ENCODE data around the gene JARID2. TPM values are rescaled to one million over a fixed set of nuclear protein-coding genes. Genes with fewer than 3 reads are reported as not detected.

JARID2 gene
- polyA plus RNA-seq, 1 experiment = 9.7 TPM

DNA sequence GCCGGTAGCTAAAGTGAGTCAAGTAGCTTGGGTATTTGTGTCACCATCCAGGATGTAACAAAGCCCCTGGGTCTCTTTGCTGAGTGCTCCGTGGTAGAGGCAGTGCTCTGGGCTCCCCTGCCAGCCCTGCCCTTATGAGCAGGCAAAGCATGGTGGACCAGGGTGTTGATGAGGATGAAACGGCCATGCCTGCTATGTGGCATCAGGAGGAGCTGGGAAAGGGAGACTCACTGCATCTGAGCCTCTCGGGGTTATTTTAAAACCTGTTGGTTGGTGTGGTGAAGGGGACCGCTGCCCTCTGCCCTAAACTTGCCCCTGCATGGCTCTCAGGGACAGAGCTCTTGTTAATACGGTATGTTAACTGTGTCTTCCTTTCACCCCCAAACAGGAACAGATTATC lies 273.8 kb downstream of the JARID2 start:
- no peak for DNase-seq (ENCODE audit: low read depth, low spot score)
- peaks cover 4% of the 10 kb centered on the region for H3K9me3 ChIP-seq (ENCODE audit: control insufficient read depth, insufficient read depth, low read length)
- CTCF ChIA-PET = no interaction called here
- TF ChIP-seq, protein P1, sequence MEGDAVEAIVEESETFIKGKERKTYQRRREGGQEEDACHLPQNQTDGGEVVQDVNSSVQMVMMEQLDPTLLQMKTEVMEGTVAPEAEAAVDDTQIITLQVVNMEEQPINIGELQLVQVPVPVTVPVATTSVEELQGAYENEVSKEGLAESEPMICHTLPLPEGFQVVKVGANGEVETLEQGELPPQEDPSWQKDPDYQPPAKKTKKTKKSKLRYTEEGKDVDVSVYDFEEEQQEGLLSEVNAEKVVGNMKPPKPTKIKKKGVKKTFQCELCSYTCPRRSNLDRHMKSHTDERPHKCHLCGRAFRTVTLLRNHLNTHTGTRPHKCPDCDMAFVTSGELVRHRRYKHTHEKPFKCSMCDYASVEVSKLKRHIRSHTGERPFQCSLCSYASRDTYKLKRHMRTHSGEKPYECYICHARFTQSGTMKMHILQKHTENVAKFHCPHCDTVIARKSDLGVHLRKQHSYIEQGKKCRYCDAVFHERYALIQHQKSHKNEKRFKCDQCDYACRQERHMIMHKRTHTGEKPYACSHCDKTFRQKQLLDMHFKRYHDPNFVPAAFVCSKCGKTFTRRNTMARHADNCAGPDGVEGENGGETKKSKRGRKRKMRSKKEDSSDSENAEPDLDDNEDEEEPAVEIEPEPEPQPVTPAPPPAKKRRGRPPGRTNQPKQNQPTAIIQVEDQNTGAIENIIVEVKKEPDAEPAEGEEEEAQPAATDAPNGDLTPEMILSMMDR (IDR thresholded peaks at IDR 0.05; ENCODE audit: low read depth, low read length) = no peak
- POLR2A ChIA-PET = no interaction called here
- H3K27ac ChIP-seq (ENCODE audit: low read depth, low read length) = peak overlapping the region; percentile 2
- no peaks in the 10 kb centered on the region for H3K27me3 ChIP-seq (ENCODE audit: control insufficient read depth, insufficient read depth, low read length)
- H3K4me3 ChIP-seq (ENCODE audit: low read depth, low read length) = no peak overlapping the region

DNA sequence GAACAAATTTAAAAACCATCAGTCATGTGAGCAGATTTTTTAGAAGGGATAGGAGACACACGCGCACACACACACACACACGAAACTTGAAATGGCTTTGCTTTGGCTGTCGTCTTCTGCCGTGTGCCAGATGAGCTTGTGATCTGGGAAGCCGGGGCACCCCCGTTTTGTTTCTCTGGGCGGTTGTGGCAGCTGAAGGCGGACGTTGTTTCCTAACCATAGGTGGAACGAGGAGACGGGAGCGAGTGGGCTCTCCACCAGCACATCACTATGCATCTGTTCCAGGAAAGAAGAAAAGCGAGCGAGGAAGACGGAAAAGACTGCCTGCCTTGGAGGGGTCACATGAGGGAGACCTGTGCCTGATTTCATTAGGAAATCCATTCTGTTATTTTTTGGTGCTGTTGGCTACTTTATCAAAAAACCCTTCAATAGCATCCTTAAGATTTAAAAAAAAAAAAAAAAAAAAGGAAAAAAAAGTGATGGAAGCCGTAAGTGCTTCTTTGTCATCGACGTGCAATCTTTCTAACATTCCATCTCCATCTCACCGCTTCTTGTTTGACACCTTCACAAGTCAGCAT lies 274.8 kb downstream of the JARID2 start:
- DNase-seq (ENCODE audit: low read depth, low spot score) = no peak
- CTCF ChIA-PET = no interaction called here
- POLR2A ChIA-PET = interaction anchor here (0.7 kb wide), 1 partner anchor 103 kb away, joined by 3 read pairs; no protein-coding TSS in a partner anchor

DNA sequence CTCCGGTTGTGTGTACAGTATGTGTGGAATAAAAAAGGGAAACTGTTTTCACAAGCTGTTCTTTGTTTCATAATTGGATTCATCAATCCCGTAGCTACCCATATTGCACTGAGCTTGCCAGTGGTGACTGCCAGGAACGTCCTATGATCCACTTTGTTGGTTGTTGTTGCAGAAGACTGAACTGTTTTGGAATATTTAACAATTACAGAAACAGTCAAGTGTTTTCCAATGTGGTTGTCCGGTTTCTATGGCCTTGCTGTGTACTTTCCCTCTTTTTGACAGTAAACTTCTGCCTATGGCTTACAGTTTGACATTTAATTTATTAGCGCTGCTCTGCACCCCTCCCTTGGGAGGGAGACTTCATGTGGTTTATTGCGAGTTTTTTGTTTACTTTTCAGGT lies 275.7 kb downstream of the JARID2 start:
- POLR2A ChIA-PET = interaction anchor here (0.7 kb wide), 1 partner anchor 104 kb away, joined by 3 read pairs; no protein-coding TSS in a partner anchor
- no peaks in the 10 kb centered on the region for H3K27me3 ChIP-seq (ENCODE audit: control insufficient read depth, insufficient read depth, low read length)
- H3K27ac ChIP-seq (ENCODE audit: low read depth, low read length) = no peak overlapping the region
- TF ChIP-seq, protein P1 (IDR thresholded peaks at IDR 0.05; ENCODE audit: low read depth, low read length) = no peak
- no peak overlapping the region for H3K4me3 ChIP-seq (ENCODE audit: low read depth, low read length)
- peaks cover 9% of the 10 kb centered on the region for H3K9me3 ChIP-seq (ENCODE audit: control insufficient read depth, insufficient read depth, low read length)
- CTCF ChIA-PET = interaction anchor here (1.0 kb wide), 1 partner anchor 101 kb away, joined by 5 read pairs; no protein-coding TSS in a partner anchor
- DNase-seq (ENCODE audit: low read depth, low spot score) = no peak

More for the DNA sequence above, 274.8 kb downstream of the JARID2 start:
- Histone ChIP-seq H3K27ac (ENCODE audit: low read depth, low read length) (no peak overlapping the region), H3K4me3 (ENCODE audit: low read depth, low read length) (no peak overlapping the region), H3K9me3 (ENCODE audit: control insufficient read depth, insufficient read depth, low read length) (peaks cover 4% of the 10 kb centered on the region), H3K27me3 (ENCODE audit: control insufficient read depth, insufficient read depth, low read length) (no peaks in the 10 kb centered on the region)
- TF ChIP-seq, protein P1 (IDR thresholded peaks at IDR 0.05; ENCODE audit: low read depth, low read length) = no peak

DNA sequence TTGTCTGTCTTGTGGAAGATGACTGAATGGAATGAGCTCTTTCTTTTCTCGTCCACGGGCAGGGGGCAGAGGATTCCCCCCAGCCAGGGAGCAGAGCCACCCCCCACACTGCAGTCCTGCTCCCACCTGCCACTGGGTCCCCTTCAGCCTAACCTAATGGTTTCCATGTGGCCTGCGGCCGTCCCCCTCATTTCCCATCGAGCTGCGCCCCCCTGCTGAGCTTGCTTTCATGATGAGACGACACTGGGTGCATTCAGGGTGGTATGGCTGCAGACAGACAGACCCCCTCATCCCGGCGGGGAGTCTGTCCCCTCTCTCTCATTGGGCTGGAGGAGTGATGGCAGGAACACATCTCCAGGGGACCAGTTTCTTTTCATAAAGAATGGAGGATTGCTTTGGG lies 276.2 kb downstream of the JARID2 start:
- ChIA-PET POLR2A (no interaction called here), CTCF (interaction anchor here (1.0 kb wide), 1 partner anchor 101 kb away, joined by 5 read pairs; no protein-coding TSS in a partner anchor)
- Histone ChIP-seq H3K9me3 (ENCODE audit: control insufficient read depth, insufficient read depth, low read length) (peaks cover 9% of the 10 kb centered on the region), H3K27ac (ENCODE audit: low read depth, low read length) (no peak overlapping the region), H3K27me3 (ENCODE audit: control insufficient read depth, insufficient read depth, low read length) (no peaks in the 10 kb centered on the region), H3K4me3 (ENCODE audit: low read depth, low read length) (no peak overlapping the region)
- TF ChIP-seq, protein P1 (IDR thresholded peaks at IDR 0.05; ENCODE audit: low read depth, low read length) = no peak
- DNase-seq (ENCODE audit: low read depth, low spot score) = no peak

DNA sequence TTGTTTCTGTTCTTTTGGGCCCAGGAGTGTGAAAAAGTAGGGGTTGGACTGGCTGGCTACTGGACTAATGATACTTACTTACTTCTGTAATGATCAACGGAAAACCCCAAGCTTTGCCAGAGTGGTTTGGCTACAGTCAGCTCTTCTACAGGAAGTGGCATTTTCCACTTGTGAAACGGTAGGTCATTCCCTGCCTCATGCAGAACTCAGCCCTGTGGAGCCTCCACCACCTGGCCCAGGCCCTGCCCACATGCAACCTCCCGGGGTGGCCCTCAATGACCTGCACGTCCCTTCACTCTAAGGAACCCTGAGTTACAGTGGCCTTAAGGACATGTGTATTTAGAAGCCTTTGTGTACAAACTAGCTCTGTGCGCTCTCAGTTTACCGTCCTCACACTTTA lies 276.6 kb downstream of the JARID2 start:
- DNase-seq (ENCODE audit: low read depth, low spot score) = no peak
- no peak overlapping the region for H3K27ac ChIP-seq (ENCODE audit: low read depth, low read length)
- no peak overlapping the region for H3K4me3 ChIP-seq (ENCODE audit: low read depth, low read length)
- H3K27me3 ChIP-seq (ENCODE audit: control insufficient read depth, insufficient read depth, low read length) = no peaks in the 10 kb centered on the region
- ChIA-PET CTCF (interaction anchor here (1.0 kb wide), 1 partner anchor 100 kb away, joined by 5 read pairs; no protein-coding TSS in a partner anchor), POLR2A (no interaction called here)
- H3K9me3 ChIP-seq (ENCODE audit: control insufficient read depth, insufficient read depth, low read length) = peaks cover 9% of the 10 kb centered on the region
- TF ChIP-seq, protein P1 (IDR thresholded peaks at IDR 0.05; ENCODE audit: low read depth, low read length) = no peak
